Nephron (organoid): ENCODE data around the gene ECE2.

Source experiments
- H3K27ac Mint-ChIP-seq, 3 experiments: 2 replicates each; pipeline ENCODE4 v1.8.0; 2020; ENCODE audit warnings: mixed read lengths in 3 of 3, mild to moderate bottlenecking in 2 of 3, moderate library complexity in 1 of 3
- H3K27me3 Mint-ChIP-seq: 2 replicates; pipeline ENCODE4 v1.8.0; 2021; ENCODE audit warnings: low read depth, mild to moderate bottlenecking, moderate library complexity, mixed read lengths
- H3K36me3 Mint-ChIP-seq: 2 replicates; pipeline ENCODE4 v1.8.0; 2020; ENCODE audit warnings: low read depth, mixed read lengths
- H3K4me1 Mint-ChIP-seq: 2 replicates; pipeline ENCODE4 v1.8.0; 2020; ENCODE audit warnings: mixed read lengths
- H3K4me3 Mint-ChIP-seq, 3 experiments: 2 replicates each; pipeline ENCODE4 v1.8.0; 2020; ENCODE audit warnings: mild to moderate bottlenecking in 3 of 3, mixed read lengths in 3 of 3, moderate library complexity in 2 of 3
- H3K9me3 Mint-ChIP-seq: 2 replicates; pipeline ENCODE4 v1.8.0; 2020; ENCODE audit warnings: mixed read lengths
- TF ChIP-seq, protein P1 (sequence below), 3 experiments: fragments of 200-600 bp; sonication (generic); IDR thresholded peaks; one replicate each; pipeline ENCODE4 v1.5.0; 2021; ENCODE audit warnings: antibody characterized with exemption in 3 of 3; ENCODE audit not compliant: unreplicated experiment in 3 of 3

Gene ECE2

DNA sequence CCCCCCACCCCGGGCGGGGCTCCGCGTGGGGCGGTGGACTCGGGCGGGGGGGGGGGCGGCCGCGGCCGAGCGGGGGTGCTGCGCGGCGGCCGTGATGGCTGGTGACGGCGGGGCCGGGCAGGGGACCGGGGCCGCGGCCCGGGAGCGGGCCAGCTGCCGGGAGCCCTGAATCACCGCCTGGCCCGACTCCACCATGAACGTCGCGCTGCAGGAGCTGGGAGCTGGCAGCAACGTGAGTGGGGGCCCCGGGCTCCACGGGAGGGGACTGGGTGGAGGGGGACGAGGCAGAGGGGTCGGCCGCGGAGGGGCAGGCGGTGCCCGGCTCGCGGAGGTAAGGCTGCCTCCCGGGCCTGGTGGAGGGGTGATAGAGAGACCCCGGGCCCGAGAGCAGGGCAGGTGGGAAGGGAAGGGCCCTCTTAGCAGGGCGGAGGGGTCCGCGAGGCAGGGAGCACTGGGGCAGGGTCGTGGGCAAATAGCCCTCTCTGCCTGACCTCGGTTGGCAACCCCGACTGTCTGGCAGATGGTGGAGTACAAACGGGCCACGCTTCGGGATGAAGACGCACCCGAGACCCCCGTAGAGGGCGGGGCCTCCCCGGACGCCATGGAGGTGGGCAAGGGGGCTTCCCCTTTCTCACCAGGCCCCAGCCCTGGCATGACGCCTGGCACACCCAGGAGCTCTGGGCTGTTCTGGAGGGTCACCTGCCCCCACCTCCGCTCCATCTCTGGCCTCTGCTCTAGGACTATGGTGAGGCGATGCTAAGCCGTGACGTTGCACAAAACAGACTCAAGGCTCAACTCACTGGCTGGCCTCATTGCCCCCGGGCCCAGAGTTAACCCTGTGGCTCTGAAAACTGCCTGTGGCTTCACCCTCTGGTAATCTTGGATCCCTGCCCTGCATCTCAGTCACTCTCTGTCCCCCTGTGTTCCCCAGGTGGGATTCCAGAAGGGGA lies at the start of gene ECE2:
ECE2 (plus strand) TSS at position 62 of the 950 bp plus-strand sequence; CDS start at position 194, 132 bp downstream.
- H3K4me3 Mint-ChIP-seq = peak within 1 kb of the TSS; percentile 9 to 44 (median 16)
- H3K4me1 Mint-ChIP-seq = no peaks in the 10 kb centered on the region
- TF ChIP-seq, protein P1, sequence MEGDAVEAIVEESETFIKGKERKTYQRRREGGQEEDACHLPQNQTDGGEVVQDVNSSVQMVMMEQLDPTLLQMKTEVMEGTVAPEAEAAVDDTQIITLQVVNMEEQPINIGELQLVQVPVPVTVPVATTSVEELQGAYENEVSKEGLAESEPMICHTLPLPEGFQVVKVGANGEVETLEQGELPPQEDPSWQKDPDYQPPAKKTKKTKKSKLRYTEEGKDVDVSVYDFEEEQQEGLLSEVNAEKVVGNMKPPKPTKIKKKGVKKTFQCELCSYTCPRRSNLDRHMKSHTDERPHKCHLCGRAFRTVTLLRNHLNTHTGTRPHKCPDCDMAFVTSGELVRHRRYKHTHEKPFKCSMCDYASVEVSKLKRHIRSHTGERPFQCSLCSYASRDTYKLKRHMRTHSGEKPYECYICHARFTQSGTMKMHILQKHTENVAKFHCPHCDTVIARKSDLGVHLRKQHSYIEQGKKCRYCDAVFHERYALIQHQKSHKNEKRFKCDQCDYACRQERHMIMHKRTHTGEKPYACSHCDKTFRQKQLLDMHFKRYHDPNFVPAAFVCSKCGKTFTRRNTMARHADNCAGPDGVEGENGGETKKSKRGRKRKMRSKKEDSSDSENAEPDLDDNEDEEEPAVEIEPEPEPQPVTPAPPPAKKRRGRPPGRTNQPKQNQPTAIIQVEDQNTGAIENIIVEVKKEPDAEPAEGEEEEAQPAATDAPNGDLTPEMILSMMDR (IDR thresholded peaks at IDR 0.05; ENCODE audit: unreplicated experiment in 3 of 3) = no peak
- H3K36me3 Mint-ChIP-seq = no peaks in the 10 kb centered on the region
- H3K9me3 Mint-ChIP-seq = no peaks in the 10 kb centered on the region
- no peak within 1 kb of the TSS for H3K27ac Mint-ChIP-seq
- H3K27me3 Mint-ChIP-seq = peaks cover 91% of the 10 kb centered on the region

DNA sequence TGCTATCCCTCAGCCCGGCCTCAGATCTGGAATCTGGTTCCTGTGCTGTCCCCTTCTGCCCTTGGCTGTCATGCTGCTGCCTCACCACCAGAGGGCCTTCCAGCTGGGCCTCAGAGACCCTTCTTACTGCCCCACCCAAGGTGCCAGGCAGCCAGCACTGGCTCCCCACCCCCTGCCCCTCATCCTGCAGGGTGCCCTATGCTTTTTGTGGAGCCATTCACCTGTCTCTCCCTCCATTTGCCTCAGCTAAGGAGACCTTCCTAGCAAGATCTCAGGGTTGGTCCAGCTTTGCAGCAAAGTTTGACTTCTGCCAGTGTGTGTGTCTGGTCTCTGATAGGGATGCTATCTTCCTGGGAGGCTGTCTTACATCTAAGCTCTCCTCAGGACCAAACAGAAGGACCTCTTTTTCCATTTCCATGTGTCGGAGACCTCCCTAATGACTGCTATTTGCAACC lies 48.3 kb upstream of the ECE2 start:
- peak overlapping the region in 1 of 3 experiments; percentile 15 for H3K4me3 Mint-ChIP-seq
- no peak overlapping the region for H3K27ac Mint-ChIP-seq
- no peaks in the 10 kb centered on the region for H3K36me3 Mint-ChIP-seq
- H3K27me3 Mint-ChIP-seq = peaks cover 79% of the 10 kb centered on the region
- peaks cover 8% of the 10 kb centered on the region for H3K4me1 Mint-ChIP-seq
- TF ChIP-seq, protein P1 (IDR thresholded peaks at IDR 0.05; ENCODE audit: unreplicated experiment in 3 of 3) = peak; percentile 41 to 64 (median 57)
- no peaks in the 10 kb centered on the region for H3K9me3 Mint-ChIP-seq

DNA sequence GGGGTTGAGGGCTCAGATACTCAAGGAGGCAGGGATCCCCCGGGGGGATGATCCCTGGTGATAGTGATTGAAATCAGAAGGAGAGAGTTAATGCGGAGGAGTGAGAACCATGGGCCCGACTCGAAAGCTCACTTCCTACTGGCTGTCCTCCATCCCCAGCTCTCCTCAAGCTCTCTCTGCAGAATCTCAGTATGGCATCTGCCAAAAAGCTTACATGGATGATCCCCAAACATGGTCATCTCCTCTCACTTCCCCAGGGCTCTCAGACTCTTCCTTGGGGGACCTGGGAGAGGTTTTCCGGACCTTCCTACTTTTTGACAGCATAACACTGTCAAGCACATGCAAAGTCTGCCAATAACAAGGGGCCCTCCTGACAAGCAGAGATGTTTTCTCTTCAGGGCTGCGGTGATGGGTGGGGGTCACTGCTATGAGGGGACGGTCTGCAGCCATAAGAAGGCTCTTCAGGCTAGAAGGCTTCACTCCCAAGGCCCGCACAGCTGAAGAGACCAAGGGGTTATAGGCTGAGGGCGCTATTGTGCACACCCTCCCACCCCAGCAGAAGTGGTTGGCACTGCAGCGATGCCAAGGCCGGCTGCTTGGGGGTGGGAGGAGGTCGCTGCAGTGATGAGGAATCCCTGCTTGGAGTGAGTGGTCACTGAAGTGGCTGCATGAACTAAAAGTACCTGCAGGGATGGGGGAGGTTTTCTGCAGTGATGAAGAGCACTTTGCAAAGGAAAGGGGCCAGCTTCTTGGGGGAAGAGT lies 47.3 kb upstream of the ECE2 start:
- Mint-ChIP-seq H3K27ac (no peak overlapping the region), H3K9me3 (no peaks in the 10 kb centered on the region), H3K4me3 (peak overlapping the region; percentile 70 to 82 (median 73)), H3K36me3 (no peaks in the 10 kb centered on the region), H3K27me3 (peaks cover 82% of the 10 kb centered on the region), H3K4me1 (peaks cover 8% of the 10 kb centered on the region)
- TF ChIP-seq, protein P1 (IDR thresholded peaks at IDR 0.05; ENCODE audit: unreplicated experiment in 3 of 3) = no peak

DNA sequence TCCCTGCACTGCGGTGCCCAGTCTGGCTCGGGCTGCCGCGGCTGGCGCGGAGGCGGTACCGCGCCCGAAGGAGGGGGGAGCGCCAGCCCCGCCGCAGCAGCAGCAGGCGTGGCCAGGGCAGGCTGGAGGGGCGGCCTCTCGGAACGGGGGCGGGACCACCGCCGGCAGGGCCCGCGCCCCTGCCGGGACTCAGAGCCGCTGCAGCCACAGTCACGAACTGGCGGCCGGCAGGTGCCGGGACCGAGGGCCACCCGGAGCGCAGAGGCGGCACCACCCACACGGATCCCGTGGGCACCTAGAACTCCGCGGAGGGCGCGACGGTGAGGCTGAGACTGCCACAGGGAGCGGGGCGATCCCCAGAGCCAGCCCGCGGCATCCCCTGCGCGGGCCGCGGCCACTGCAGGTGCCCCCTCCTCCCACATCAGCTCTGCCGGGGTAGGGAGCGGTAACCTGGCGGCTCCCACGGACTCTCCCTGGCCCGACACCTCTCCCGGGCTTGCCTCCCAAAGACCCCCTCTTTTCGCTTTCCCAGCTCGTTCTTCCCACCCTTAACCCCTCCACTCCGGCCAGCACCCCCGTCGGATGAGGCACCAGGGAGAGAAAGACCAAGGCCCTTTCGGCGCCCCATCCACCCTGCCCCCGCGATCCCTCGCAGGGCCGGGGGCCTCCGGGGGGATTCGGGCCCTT lies 46.3 kb upstream of the ECE2 start, which contains the start of gene VWA5B2:
VWA5B2 (plus strand) TSS at position 192 of the 687 bp plus-strand sequence. CDS start 944 bp downstream, outside the sequence.
- TF ChIP-seq, protein P1 (IDR thresholded peaks at IDR 0.05; ENCODE audit: unreplicated experiment in 3 of 3) = peak; percentile 25 to 38 (median 29)
- Mint-ChIP-seq H3K36me3 (no peaks in the 10 kb centered on the region), H3K9me3 (no peaks in the 10 kb centered on the region), H3K27me3 (peaks cover 81% of the 10 kb centered on the region), H3K27ac (no peak within 1 kb of the TSS), H3K4me1 (peaks cover 8% of the 10 kb centered on the region), H3K4me3 (peak within 1 kb of the TSS; percentile 70 to 82 (median 73))

DNA sequence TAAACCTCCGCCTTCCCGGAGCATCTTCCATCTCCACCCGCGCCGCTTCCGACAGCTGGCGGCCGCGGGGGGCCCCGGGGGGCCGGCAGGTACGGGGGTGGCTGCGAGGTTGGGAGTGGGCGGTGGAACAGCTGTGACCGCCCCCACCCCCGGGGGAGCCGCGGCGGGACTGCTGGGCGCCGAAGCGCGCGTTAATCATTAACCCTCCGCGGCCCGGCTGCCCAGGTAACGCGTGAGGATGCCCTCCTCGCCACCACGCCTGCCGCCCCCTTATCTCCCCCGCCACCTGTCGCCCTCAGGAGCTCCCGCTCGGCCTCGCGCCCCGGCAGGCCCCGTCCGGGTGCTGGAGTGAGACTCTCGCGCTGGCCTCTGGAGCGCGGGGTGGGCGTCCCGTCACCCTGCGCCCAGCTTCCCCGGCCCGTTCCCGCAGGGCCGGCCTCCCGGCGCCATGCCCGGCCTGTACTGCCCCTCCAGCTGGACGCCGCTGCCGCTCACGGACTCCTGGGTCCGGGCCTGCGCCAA lies 45.7 kb upstream of the ECE2 start:
- peaks cover 82% of the 10 kb centered on the region for H3K27me3 Mint-ChIP-seq

More for the DNA sequence above, 45.7 kb upstream of the ECE2 start:
- Mint-ChIP-seq H3K4me3 (no peak overlapping the region), H3K9me3 (no peaks in the 10 kb centered on the region), H3K4me1 (peaks cover 8% of the 10 kb centered on the region), H3K27ac (no peak overlapping the region), H3K36me3 (no peaks in the 10 kb centered on the region)
- TF ChIP-seq, protein P1 (IDR thresholded peaks at IDR 0.05; ENCODE audit: unreplicated experiment in 3 of 3) = no peak
